Stimulated activated CD4-positive, alpha-beta T cell treated with anti-CD3 and anti-CD28 coated beads, Interleukin-1b, Interleukin-23, amount 100 ng/mL, for 4 hours (primary cell): ENCODE measurements around the gene CCND1.

Experiments used
- DNase-seq, 2 donors: peaks; one replicate each; pipeline ENCODE4 v3.0.0-alpha.2; 2020; ENCODE audit warnings: low read depth in 2 of 2

Gene CCND1

GRCh38 chr11:69640995-69641581 is at the start of gene CCND1:
TSS of gene CCND1 (plus strand) at chr11:69641156. CDS start at chr11:69641314, 158 bp downstream.
- peak; percentile 24 to 47 for DNase-seq

- no peak for DNase-seq
Measured at GRCh38 chr11:69592986-69593650, 47.8 kb upstream of the CCND1 start.

- no peak for DNase-seq
Measured at GRCh38 chr11:69593851-69594250, 47.1 kb upstream of the CCND1 start.

GRCh38 chr11:69594481-69594880 is 46.5 kb upstream of the CCND1 start:
- DNase-seq = no peak

GRCh38 chr11:69595805-69596665 is 44.9 kb upstream of the CCND1 start:
- DNase-seq = no peak

GRCh38 chr11:69598147-69598546 is 42.8 kb upstream of the CCND1 start:
- no peak for DNase-seq

GRCh38 chr11:69599502-69599901 is 41.5 kb upstream of the CCND1 start:
- no peak for DNase-seq

GRCh38 chr11:69600001-69600400 is 41.0 kb upstream of the CCND1 start:
- DNase-seq = no peak

- no peak for DNase-seq
Measured at GRCh38 chr11:69601011-69601975, 39.7 kb upstream of the CCND1 start.

GRCh38 chr11:69603111-69603836 is 37.7 kb upstream of the CCND1 start:
- DNase-seq = no peak

GRCh38 chr11:69604055-69604454 is 36.9 kb upstream of the CCND1 start:
- no peak for DNase-seq

- no peak for DNase-seq
Measured at GRCh38 chr11:69605737-69606526, 35.0 kb upstream of the CCND1 start.

GRCh38 chr11:69609351-69609750 is 31.6 kb upstream of the CCND1 start:
- no peak for DNase-seq

GRCh38 chr11:69611548-69612526 is 29.1 kb upstream of the CCND1 start:
- DNase-seq = no peak

- DNase-seq = no peak
Measured at GRCh38 chr11:69613594-69613993, 27.4 kb upstream of the CCND1 start.

- DNase-seq = no peak
Measured at GRCh38 chr11:69614085-69614484, 26.9 kb upstream of the CCND1 start.

- no peak for DNase-seq
Measured at GRCh38 chr11:69615545-69616278, 25.2 kb upstream of the CCND1 start.

- no peak for DNase-seq
Measured at GRCh38 chr11:69617220-69617619, 23.7 kb upstream of the CCND1 start.
